Measurements from ENCODE around the gene RRAGC.

DNA sequence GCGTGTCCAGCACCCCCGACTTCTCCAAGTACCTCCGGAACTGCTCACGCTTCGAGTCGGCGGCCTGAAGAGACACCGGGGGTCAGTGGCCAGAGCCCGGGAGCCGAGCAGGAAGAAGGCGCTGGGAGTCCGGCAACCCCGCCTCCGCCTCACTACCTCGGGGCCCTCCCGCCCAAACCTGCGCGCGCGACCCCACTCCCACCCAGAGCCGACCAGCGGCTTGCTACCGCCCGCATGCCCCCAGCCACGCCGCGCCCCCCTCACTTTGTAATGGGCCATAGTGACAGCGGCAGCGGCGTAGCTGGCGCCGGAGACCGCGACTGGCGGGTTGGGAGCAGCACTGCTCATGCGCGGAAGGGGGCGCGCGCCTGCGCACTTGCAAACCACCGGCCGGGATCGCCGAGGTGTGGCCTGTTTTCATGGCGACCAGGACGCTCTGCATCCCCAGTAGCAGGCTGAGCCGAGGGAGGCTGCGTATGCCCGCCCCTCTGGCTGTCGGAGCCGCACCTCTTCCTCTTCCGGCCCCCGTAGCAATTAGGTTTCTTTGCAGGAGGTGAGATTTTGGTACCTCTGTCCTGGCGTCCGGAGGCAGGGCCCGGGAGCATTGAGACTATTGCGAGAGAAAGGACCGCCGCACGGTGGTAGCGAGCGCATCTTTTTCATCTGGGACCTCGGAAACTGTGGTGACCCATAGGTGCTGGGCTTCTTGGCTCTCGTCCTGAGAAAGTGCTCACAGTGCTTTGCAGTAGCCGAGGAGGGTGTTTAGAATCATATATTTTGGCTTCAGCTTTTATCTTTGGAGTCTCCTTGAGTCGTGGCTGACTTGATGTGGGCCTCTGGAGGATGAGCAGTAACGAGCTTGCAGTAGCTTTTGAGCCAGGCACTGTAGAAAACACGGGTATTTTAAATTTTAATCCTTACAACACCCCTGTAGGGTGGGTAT, 13.7 kb upstream of the RRAGC start, which contains the start of gene MYCBP:
- TF ChIP-seq, protein P1, sequence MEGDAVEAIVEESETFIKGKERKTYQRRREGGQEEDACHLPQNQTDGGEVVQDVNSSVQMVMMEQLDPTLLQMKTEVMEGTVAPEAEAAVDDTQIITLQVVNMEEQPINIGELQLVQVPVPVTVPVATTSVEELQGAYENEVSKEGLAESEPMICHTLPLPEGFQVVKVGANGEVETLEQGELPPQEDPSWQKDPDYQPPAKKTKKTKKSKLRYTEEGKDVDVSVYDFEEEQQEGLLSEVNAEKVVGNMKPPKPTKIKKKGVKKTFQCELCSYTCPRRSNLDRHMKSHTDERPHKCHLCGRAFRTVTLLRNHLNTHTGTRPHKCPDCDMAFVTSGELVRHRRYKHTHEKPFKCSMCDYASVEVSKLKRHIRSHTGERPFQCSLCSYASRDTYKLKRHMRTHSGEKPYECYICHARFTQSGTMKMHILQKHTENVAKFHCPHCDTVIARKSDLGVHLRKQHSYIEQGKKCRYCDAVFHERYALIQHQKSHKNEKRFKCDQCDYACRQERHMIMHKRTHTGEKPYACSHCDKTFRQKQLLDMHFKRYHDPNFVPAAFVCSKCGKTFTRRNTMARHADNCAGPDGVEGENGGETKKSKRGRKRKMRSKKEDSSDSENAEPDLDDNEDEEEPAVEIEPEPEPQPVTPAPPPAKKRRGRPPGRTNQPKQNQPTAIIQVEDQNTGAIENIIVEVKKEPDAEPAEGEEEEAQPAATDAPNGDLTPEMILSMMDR (IDR thresholded peaks at IDR 0.05) = peak; percentile 5 to 29
- TF ChIP-seq POLR2AphosphoS5 (IDR thresholded peaks at IDR 0.05) = peak in 1 of 3 donors; percentile 34
- no peak for TF ChIP-seq POLR2A (IDR thresholded peaks at IDR 0.05)

Data from suprapubic skin (tissue), 4 donors.